ENCODE data around the gene FCHSD1. TPM values are rescaled to one million over a fixed set of nuclear protein-coding genes. Genes with fewer than 3 reads are reported as not detected.

The FCHSD1 gene
- total RNA-seq, 1 experiment from 2014 or later = 21.2 TPM

GRCh38 chr5:141630570-141631140, 20.6 kb downstream of the FCHSD1 start:
- Mint-ChIP-seq H3K36me3 (ENCODE audit: insufficient read depth, unreplicated experiment) (peaks cover 67% of the 10 kb centered on the region), H3K27ac (ENCODE audit: low read depth, unreplicated experiment) (no peak overlapping the region), H3K9me3 (ENCODE audit: unreplicated experiment) (no peaks in the 10 kb centered on the region), H3K27me3 (ENCODE audit: insufficient read depth, unreplicated experiment) (no peaks in the 10 kb centered on the region), H3K4me1 (ENCODE audit: insufficient read depth, unreplicated experiment) (peaks cover 17% of the 10 kb centered on the region), H3K4me3 (ENCODE audit: unreplicated experiment) (no peak overlapping the region)
- BruUV-seq (replicated peaks) = no TSS peak
- CTCF ChIA-PET = interaction anchor here (0.6 to 11.6 kb wide), 10 partner anchors 8 to 719 kb away, joined by 3 to 213 read pairs (median 4); partner anchors contain the start of gene DIAPH1
- POLR2A ChIA-PET = interaction anchor here (0.7 to 13.3 kb wide), 4 partner anchors 10 to 383 kb away, joined by 3 to 349 read pairs (median 8); partner anchors contain the start of genes DIAPH1 and RNF14
- no peak for DNase-seq (ENCODE audit: unreplicated experiment)
- intact Hi-C loops (cut with micrococcal nuclease) = no loop called here
- TF ChIP-seq CTCF (IDR thresholded peaks at IDR 0.05; ENCODE audit: unreplicated experiment) = no peak

- no peak for TF ChIP-seq CTCF (IDR thresholded peaks at IDR 0.05; ENCODE audit: unreplicated experiment)
- H3K4me1 Mint-ChIP-seq (ENCODE audit: insufficient read depth, unreplicated experiment) = no peaks in the 10 kb centered on the region
- H3K9me3 Mint-ChIP-seq (ENCODE audit: unreplicated experiment) = no peaks in the 10 kb centered on the region
- no peak overlapping the region for H3K4me3 Mint-ChIP-seq (ENCODE audit: unreplicated experiment)
- ChIA-PET POLR2A (interaction anchor here (13.3 to 15.9 kb wide), 2 partner anchors 5 to 8 kb away, joined by 349 read pairs; partner anchors contain the start of genes DIAPH1, HDAC3 and RELL2), CTCF (interaction anchor here (0.6 to 17.3 kb wide), 6 partner anchors 6 to 241 kb away, joined by 3 to 465 read pairs (median 6); partner anchors contain the start of gene DIAPH1)
- intact Hi-C loops (cut with micrococcal nuclease) = no loop called here
- no TSS peak for BruUV-seq (replicated peaks)
- DNase-seq (ENCODE audit: unreplicated experiment) = no peak
- H3K27ac Mint-ChIP-seq (ENCODE audit: low read depth, unreplicated experiment) = no peak overlapping the region
- H3K36me3 Mint-ChIP-seq (ENCODE audit: insufficient read depth, unreplicated experiment) = peaks cover 73% of the 10 kb centered on the region
- H3K27me3 Mint-ChIP-seq (ENCODE audit: insufficient read depth, unreplicated experiment) = no peaks in the 10 kb centered on the region
Observed at GRCh38 chr5:141628175-141628788, 22.9 kb downstream of the FCHSD1 start.

- BruUV-seq (replicated peaks) = no TSS peak
- Mint-ChIP-seq H3K27me3 (ENCODE audit: insufficient read depth, unreplicated experiment) (no peaks in the 10 kb centered on the region), H3K4me1 (ENCODE audit: insufficient read depth, unreplicated experiment) (no peaks in the 10 kb centered on the region), H3K4me3 (ENCODE audit: unreplicated experiment) (no peak overlapping the region), H3K27ac (ENCODE audit: low read depth, unreplicated experiment) (no peak overlapping the region), H3K9me3 (ENCODE audit: unreplicated experiment) (no peaks in the 10 kb centered on the region), H3K36me3 (ENCODE audit: insufficient read depth, unreplicated experiment) (peaks cover 87% of the 10 kb centered on the region)
- POLR2A ChIA-PET = interaction anchor here (1.7 to 15.9 kb wide), 2 partner anchors 10 to 31 kb away, joined by 7 to 349 read pairs; partner anchors contain the start of genes HDAC3 and RELL2
- CTCF ChIA-PET = interaction anchor here (0.6 to 17.3 kb wide), 5 partner anchors 9 to 366 kb away, joined by 3 to 465 read pairs (median 7); partner anchors contain the start of genes HDAC3 and RELL2
- TF ChIP-seq CTCF (IDR thresholded peaks at IDR 0.05; ENCODE audit: unreplicated experiment) = no peak
- no peak for DNase-seq (ENCODE audit: unreplicated experiment)
- intact Hi-C loops (cut with micrococcal nuclease) = no loop called here
Observed at GRCh38 chr5:141623611-141624010, 27.6 kb downstream of the FCHSD1 start.

- Mint-ChIP-seq H3K27me3 (ENCODE audit: insufficient read depth, unreplicated experiment) (no peaks in the 10 kb centered on the region), H3K9me3 (ENCODE audit: unreplicated experiment) (no peaks in the 10 kb centered on the region), H3K4me1 (ENCODE audit: insufficient read depth, unreplicated experiment) (no peaks in the 10 kb centered on the region), H3K27ac (ENCODE audit: low read depth, unreplicated experiment) (no peak overlapping the region), H3K4me3 (ENCODE audit: unreplicated experiment) (no peak overlapping the region), H3K36me3 (ENCODE audit: insufficient read depth, unreplicated experiment) (peaks cover 86% of the 10 kb centered on the region)
- ChIA-PET POLR2A (interaction anchor here (0.6 to 15.9 kb wide), 4 partner anchors 10 to 485 kb away, joined by 3 to 349 read pairs (median 6); partner anchors contain the start of genes HDAC3, NDFIP1 and RELL2), CTCF (interaction anchor here (0.7 to 17.3 kb wide), 6 partner anchors 9 to 368 kb away, joined by 3 to 465 read pairs (median 6); partner anchors contain the start of genes HDAC3 and RELL2)
- intact Hi-C loops (cut with micrococcal nuclease) = no loop called here
- no peak for DNase-seq (ENCODE audit: unreplicated experiment)
- no TSS peak for BruUV-seq (replicated peaks)
- no peak for TF ChIP-seq CTCF (IDR thresholded peaks at IDR 0.05; ENCODE audit: unreplicated experiment)
Observed at GRCh38 chr5:141623186-141623585, 28.0 kb downstream of the FCHSD1 start.

Measured in MCF 10A (cell line).